ENCODE data around the gene RASGEF1B.

The RASGEF1B gene

DNA sequence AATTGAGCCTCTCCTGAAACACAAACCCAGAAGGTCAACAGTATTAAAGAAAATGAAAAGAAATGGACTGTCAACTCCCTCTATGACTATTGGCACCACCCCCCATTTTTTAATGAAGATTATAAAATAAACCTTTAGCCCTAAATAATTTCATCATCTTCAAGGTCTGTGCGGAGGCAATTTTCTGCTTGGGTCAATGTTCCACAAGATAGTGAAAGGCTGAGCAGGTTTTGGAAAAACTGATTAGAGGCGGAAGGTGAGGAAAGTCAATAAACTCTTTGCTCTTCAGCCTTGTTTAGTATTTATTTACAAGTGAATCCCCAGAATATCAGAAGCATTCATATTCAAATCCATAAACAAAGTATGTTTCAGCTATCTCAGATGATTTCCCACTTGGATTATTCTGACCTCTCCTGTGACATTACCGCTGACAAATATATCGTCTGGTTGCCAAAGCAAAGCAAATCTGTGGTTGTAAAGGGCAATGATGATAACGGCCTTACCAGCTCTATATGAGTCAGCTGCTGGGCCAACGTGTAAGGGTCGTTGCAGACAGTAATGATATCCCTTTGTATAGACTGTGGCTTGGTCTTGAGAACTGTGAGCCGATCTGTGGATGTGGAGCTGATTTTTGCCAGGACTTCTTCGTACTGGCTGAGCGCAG lies 24.0 kb downstream of the RASGEF1B start:
- H3K4me3 ChIP-seq (ENCODE audit: low read depth, low read length) = no peak overlapping the region
- TF ChIP-seq, protein P1, sequence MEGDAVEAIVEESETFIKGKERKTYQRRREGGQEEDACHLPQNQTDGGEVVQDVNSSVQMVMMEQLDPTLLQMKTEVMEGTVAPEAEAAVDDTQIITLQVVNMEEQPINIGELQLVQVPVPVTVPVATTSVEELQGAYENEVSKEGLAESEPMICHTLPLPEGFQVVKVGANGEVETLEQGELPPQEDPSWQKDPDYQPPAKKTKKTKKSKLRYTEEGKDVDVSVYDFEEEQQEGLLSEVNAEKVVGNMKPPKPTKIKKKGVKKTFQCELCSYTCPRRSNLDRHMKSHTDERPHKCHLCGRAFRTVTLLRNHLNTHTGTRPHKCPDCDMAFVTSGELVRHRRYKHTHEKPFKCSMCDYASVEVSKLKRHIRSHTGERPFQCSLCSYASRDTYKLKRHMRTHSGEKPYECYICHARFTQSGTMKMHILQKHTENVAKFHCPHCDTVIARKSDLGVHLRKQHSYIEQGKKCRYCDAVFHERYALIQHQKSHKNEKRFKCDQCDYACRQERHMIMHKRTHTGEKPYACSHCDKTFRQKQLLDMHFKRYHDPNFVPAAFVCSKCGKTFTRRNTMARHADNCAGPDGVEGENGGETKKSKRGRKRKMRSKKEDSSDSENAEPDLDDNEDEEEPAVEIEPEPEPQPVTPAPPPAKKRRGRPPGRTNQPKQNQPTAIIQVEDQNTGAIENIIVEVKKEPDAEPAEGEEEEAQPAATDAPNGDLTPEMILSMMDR (conservative IDR thresholded peaks at IDR 0.05; ENCODE audit: low read depth, low read length) = no peak
- DNase-seq (ENCODE audit: low read depth) = no peak

DNA sequence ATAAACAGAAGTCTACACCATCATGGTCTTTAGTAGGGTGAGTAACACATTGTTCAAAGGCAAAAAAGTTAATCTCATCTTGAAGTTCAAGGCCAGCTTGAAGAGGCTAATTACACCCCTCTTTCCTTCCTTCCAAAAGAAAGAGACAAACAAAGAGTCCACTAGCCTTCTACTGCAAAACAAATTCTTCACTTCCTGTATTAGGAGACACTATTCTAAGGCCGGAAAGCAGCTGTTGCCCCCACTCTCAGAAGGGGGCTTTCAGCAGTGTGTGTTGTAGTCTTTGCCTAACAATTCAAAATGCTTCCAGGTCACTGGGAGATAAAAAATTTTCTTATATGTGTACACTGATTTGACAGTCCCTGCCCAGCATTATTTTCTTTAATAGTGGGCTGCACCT lies 25.1 kb downstream of the RASGEF1B start:
- no peak for DNase-seq (ENCODE audit: low read depth)
- H3K4me3 ChIP-seq (ENCODE audit: low read depth, low read length) = no peak overlapping the region
- TF ChIP-seq, protein P1 (conservative IDR thresholded peaks at IDR 0.05; ENCODE audit: low read depth, low read length) = no peak

DNA sequence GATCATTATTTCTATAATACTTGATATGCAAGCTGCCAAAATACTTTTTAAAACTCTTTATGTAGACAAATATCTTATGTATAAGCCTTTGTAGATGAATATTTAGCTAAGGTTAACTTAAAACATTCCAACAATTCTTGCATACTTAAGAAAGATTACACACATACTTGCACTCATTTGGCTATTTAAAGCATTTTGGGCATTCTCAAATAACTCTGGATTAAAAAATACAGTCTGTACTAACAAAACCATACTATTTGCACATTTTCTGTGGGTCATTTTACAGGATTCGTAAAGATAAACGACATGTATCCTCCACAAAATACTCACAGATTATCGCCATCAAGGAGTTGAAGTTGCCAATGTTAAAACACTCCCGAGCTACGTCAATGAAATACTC lies 26.5 kb downstream of the RASGEF1B start:
- DNase-seq (ENCODE audit: low read depth) = no peak
- H3K4me3 ChIP-seq (ENCODE audit: low read depth, low read length) = no peak overlapping the region
- TF ChIP-seq, protein P1 (conservative IDR thresholded peaks at IDR 0.05; ENCODE audit: low read depth, low read length) = no peak

DNA sequence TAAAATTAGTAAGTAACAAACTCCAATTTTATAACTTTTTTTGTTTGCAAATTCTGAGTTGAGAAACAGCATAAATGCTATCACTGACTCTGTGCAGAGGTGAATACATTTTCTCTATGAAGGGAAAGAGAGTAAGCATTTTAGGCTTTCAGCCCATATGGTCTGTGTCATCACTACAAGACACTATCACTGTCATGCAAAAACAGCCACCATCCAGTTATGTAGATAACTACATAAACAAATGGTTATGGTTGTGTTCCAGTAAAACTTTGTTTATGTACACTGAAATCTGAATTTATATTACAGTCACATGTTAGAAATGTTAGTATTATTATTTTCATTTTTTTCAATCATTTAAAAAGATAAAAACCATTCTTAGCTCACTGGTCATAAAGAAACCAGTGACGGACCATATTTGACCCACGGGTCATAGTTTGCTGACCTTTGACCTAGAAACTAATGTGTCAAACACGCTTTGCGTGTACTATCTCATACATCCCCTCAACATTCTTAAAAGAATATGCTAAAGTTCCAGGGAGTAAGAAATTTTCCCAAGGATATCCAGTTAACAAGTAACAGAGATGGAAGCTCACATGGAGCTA lies 29.1 kb downstream of the RASGEF1B start:
- DNase-seq (ENCODE audit: low read depth) = no peak
- no peak overlapping the region for H3K4me3 ChIP-seq (ENCODE audit: low read depth, low read length)
- TF ChIP-seq, protein P1 (conservative IDR thresholded peaks at IDR 0.05; ENCODE audit: low read depth, low read length) = no peak

DNA sequence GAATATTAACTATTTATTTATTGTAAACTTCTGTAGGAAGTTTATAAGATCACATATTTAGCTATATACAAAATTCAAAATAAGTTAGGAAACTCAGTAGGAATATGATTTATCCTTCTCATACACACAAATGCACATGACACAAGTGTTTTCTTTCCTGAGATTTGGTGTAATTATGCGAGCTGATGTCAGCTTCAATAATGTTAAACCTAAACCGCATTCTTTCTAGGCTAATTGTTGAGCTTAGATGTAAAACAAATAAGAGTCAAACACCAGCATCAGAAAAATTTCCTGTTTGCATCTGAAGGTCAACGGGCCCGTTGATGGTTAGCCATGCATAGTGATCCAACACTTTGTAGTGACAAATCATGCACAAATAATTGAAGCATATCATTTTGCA lies 30.8 kb downstream of the RASGEF1B start:
- H3K4me3 ChIP-seq (ENCODE audit: low read depth, low read length) = no peak overlapping the region
- no peak for DNase-seq (ENCODE audit: low read depth)
- TF ChIP-seq, protein P1 (conservative IDR thresholded peaks at IDR 0.05; ENCODE audit: low read depth, low read length) = no peak

DNA sequence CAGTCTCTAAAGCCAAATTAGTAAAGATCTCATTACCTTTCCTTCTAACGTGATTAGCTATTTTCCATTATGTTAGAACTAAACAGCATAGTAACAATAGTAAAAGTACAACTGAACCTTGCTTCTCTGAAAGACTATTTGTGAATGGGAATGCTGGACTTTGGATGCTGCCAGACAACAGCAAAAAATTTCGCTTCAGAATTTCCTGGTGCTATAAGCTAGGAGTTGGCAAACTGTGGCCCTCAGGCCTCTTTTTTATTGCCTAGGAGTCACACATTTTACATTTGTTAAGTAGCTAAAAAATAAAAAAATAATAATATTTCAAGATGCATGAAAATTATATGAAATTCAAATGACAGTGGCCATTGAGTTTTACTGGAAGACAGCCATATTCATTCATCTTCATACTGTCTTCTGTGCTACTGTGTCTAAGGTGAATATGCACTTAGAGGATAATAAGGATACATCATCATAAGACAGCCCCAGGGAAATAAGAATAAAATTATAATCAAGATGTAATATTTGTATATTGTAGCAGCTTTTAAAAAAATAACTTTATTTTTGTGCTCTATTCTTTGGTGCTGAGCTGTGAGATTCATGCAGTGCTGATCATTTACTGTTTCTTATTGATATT lies 34.6 kb downstream of the RASGEF1B start:
- no peak for DNase-seq (ENCODE audit: low read depth)
- TF ChIP-seq, protein P1 (conservative IDR thresholded peaks at IDR 0.05; ENCODE audit: low read depth, low read length) = no peak
- no peak overlapping the region for H3K4me3 ChIP-seq (ENCODE audit: low read depth, low read length)

Measured in choroid plexus epithelial cell (primary cell).